ENCODE results near the gene PARD3B.

Gene PARD3B

GRCh38 chr2:204544961-204545860, at the start of gene PARD3B:
Gene PARD3B, plus strand, starts transcription at chr2:204545475. Its CDS starts 525 bp downstream, at chr2:204546000.
- DNase-seq, result no peak

- no peak for DNase-seq
Observed at GRCh38 chr2:204496779-204497178, 48.5 kb upstream of the PARD3B start.

DNA sequence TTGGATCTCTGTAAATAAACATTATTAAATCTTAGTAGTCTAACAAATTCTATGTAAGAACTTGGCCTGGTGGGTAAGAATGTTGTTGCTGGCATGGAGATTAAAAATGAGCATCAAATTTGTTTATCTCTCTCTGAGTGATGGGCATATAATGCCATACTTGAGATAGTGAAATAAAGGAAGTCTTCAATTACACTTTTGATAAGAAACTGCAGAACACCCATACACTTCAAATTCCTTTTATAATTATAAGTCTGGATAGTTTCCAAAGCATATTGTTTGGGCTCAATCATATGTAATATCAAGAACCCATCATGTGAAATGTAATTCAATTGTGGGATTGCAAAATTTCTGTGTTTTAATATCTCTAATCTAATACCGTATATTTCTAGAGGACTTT, 47.4 kb upstream of the PARD3B start:
- no peak for DNase-seq

GRCh38 chr2:204498291-204498690, 47.0 kb upstream of the PARD3B start:
- DNase-seq, result no peak

DNA sequence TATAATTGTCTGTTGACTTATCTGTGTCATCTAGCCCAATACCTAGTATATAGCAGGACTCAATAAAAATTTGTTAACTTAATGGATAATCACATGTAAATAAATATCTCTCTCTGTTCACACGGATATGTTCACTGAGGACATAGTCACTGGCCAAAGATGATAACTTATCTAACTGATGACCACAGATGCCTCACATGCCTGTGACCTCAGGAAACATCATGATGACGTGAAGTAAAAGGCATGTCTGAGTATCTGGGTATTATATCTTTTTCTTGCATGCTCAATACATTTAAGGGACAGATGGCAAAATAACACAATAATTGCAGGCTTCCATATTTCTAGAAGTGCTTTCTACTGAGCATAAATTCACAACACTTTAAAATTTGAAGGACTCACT, 41.4 kb upstream of the PARD3B start:
- no peak for DNase-seq

- no peak for DNase-seq
Observed at GRCh38 chr2:204504594-204504993, 40.7 kb upstream of the PARD3B start.

GRCh38 chr2:204505488-204505887, 39.8 kb upstream of the PARD3B start:
- no peak for DNase-seq

- DNase-seq, result no peak
Observed at GRCh38 chr2:204505946-204506345, 39.3 kb upstream of the PARD3B start.

DNA sequence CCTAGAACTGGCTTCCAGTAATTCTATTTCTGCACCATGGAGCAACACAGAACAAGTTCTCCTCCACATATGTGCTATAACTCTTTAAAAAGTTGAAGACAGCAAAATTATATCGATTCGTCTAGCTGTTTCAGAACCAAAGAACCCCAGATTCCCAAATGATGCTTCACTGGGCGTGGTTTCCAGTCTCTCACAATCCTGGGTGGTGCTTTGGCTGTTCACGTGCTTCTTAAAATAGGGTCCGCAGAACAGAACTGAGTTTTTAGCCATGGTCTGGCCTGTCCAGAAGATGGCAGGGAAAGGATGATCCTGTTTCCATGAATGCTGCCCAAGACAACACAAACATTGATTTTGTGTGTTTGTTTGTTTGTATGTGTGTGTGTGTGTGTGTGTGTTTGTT, 37.6 kb upstream of the PARD3B start:
- no peak for DNase-seq

DNA sequence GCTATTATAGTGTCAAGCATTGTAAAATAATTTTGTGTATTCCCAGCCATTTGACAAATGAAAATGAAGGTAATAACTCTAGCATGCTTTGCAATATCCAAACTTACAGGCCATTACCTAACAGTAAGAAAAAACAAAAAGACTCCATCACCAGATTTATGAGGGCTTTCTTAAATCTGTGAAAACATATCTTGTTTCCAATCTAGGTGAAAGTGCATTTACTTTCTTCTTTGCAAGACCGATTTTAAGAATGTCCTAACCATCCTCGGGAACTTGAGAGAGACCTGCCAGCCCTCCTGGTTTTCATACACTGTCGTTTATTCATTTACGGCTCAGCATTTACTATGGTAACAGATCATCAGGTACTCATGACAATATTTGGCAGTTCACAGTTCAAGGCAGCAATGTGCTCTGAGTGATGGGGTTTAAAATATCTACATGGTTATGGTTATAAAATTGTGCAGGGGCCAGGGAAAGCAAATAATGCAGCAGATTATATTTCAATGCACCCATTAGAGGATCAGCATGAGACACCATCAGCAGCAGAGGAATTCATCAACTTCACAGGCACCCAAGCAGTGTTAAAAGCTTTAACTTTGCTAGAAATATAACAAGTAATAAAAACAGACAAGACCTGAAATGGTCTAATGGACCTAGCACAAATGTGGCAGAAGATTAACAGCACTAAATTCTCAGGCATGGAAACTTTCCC, 34.4 kb upstream of the PARD3B start:
- no peak for DNase-seq

DNA sequence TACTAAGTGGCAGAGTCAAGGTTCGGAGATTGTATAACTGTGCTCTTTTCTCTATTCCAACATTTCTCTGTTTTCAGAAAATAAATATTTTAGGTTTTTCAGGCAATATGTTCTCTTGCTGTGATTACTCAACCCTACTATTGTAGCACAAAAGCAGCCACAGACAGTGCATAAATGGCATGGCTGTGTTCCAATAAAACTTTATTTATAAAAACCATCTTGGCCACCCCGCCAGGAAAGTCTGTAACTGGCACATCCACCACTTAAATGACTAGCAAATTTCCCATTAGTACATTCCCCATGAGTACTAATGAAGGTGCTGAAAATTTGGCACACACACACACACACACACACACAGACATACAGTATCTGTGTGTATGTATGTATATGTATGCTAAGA, 30.8 kb upstream of the PARD3B start:
- DNase-seq, result no peak

DNA sequence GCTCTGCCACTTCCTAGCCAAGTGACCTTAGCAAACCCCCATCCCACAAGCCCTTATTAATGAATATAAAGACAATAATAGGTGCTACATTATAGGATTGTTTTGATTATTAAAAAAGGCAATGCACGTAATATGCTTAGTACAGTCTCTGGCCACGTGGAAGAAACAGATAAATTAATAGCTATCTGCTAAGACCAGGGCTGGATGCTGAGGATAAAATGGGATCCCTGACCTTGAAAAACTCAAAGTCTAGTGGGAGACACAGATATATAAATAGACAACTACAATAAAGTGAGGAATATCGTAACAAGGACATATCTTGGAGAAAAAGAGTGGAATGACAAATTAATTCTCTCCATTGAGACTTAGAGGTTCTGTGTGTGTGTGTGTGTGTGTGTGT, 29.9 kb upstream of the PARD3B start:
- DNase-seq, result no peak

DNA sequence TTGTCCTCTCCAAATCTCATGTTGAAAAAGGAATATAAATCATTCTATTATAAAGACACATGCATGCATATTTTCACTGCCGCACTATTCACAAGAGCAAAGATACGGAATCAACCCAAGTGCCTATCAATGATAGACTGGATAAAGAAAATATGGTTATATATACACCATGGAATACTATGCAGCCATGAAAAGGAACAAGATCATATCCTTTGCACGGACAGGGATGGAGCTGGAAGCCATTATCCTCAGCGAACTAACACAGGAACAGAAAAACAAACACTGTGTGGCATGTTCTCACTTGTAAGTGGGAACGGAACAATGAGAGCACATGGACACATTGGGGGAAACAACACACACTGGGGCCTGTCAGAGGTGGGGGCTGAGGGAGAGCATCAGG, 28.1 kb upstream of the PARD3B start:
- no peak for DNase-seq

DNA sequence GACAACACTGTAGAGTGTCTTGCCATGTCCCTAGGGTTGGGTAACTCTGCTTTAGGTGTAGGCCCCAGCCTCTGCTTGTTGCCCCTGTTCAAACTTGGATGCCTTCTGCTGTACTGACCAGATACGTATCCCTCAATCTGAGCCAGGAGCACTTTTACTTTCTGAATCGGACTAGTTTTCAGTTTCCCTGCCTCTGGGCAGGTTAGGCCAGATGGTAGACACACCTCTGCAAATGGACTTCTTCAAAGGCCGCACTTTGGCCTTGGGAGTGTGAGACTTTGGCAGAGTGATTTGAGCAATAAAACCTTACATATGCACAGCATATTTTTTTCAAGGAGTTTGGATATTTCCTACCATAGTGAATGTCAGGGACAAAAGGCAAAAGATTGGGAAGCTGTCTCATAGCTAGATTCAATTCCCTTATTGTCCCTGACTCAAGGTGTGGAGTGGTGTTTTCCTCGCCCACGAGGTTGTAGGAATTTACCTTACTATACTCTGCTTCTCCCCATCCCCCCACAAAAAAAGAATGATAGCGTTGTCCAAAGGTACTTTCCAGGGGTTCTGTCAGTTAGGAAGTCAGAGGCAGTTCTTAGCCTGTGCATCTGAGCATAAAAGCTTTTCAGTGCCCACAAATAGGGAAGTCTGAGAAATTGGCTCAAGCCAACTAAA, 15.3 kb upstream of the PARD3B start:
- no peak for DNase-seq

- no peak for DNase-seq
Observed at GRCh38 chr2:204530464-204530805, 14.8 kb upstream of the PARD3B start.

DNA sequence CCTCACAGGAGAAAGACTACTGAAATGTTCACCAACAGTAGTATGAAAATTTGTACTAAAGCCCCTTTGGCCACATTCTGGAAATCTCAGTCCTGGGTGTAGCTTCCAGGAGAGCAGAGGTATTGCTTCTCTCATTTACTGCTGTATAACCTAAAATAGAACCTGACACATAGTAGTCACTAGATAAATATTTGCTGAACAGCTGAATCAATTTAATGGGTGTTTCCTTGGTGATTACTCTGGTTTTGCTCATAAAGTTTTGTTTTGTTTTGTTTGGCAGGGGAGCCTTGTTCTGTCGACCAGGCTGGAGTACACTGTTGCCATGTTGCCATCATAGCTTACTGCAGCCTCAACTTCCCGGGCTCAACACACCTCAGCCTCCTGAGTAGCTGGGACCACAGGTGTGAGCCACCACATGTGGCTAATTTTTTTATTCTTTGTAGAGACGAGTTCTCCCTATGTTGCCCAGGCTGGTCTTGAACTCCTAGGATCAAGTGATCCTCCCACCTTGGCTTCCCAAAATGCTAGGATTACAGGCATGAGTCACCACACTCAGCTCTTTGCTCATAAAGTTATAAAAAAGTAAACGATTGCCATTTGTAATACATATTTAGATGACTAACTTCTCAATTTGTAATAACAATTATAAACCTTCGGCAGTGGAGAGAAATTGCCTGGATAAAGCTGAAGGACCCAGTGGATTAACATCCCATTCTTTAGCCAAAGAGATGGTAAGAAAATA, 11.5 kb upstream of the PARD3B start:
- DNase-seq, result no peak

GRCh38 chr2:204535356-204535755, 9.9 kb upstream of the PARD3B start:
- DNase-seq, result no peak

DNA sequence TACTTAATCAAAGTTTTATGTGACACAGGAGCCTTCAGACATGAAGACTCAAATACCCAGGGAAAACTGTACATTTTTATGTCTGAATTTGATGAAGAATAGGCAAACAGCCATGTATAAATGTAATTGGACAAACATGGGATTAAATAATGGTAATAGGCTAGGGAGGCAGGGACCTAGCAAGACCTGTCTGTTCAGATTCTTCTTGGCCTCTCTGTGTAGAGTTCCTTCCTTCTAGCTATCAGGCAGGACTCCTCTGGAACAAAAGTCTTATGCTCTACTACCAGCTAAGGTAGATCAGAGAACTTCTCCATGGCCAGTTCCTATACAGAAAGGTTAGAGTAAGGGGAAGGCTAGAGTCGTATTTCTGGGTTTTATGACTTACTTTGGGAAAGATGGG, 9.5 kb upstream of the PARD3B start:
- DNase-seq, result no peak

GRCh38 chr2:204538182-204539018, 6.9 kb upstream of the PARD3B start:
- no peak for DNase-seq

- no peak for DNase-seq
Observed at GRCh38 chr2:204539019-204539385, 6.3 kb upstream of the PARD3B start.

- no peak for DNase-seq
Observed at GRCh38 chr2:204541637-204542036, 3.6 kb upstream of the PARD3B start.

DNA sequence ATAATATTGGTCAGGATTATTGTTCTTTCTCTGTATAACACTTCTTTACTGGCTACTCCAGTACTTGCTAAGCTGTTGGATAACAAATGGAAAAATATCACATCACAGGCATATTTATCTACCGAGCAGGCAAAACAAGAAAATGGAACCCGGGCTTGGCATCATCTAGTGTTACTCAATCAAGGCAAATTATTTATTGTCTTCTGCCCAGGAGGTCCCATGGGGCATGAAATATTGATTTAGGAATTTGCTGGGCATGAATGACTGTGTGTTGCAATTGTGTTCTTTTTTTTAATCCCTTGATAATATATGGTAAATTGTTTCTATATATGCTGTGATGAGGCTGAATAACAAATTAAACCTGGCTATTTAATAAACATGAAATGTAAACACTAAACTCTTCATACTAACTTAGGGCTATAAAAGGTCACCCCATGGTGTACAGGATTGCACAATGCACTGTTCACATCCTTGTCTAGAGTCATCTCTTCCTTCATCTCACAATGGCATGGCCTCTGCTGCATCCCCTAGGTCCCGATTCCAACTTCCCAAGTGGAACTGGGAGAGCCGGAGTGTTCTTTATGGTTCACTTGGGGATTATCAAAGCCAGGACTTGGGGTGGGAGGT, 2.2 kb upstream of the PARD3B start:
- no peak for DNase-seq

All from bone marrow (tissue), 2 donors.